Activated naive CD4-positive, alpha-beta T cell treated with anti-CD3 and anti-CD28 coated beads, Interleukin-2, amount 10 ng/mL, durations not matched to agents 7 days and 5 days (primary cell): ENCODE data around the gene ERCC3.

Experiments
- CTCF ChIA-PET: fragments of 350-600 bp; sonication (Branson Sonifier 250); formaldehyde crosslinking; loops from one replicate; lab custom pipeline; 2021; ENCODE audit warnings: antibody characterized with exemption; lab: Charles Lee
- DNase-seq: peaks from one replicate; pipeline ENCODE4 v3.0.0-alpha.2; 2020
- H3K27ac Mint-ChIP-seq: one replicate; pipeline ENCODE4 v1.8.0; 2021; ENCODE audit warnings: mild to moderate bottlenecking, moderate library complexity, mixed read lengths
- H3K27me3 Mint-ChIP-seq: one replicate; pipeline ENCODE4 v1.8.0; 2021; ENCODE audit warnings: mild to moderate bottlenecking, mixed read lengths
- H3K36me3 Mint-ChIP-seq: one replicate; pipeline ENCODE4 v1.8.0; 2021; ENCODE audit warnings: mixed read lengths
- H3K4me1 Mint-ChIP-seq: one replicate; pipeline ENCODE4 v1.8.0; 2021; ENCODE audit warnings: mixed read lengths
- H3K4me3 Mint-ChIP-seq: one replicate; pipeline ENCODE4 v1.8.0; 2021; ENCODE audit warnings: mild to moderate bottlenecking, moderate library complexity, mixed read lengths
- H3K9me3 Mint-ChIP-seq: one replicate; pipeline ENCODE4 v1.8.0; 2021; ENCODE audit warnings: mixed read lengths

Gene ERCC3

DNA sequence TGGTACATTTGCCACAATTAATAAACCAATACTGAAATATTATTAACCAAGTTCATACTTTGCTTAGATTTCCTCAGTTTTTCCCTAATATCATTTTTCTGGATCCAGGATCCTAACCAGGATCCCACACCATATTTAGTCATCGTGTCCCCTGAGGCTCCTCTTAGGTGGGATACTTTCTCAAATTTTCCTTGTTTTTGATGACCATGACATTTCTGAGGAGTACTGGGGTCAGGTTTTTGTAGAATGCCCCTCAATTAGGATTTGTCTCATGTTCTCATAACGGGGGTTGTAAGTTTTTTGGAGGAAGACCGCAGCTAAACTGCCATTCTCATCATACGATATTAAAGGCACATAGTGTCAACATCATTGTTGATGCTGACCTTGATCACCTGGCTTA, 15.5 kb upstream of the ERCC3 start:
- Mint-ChIP-seq H3K9me3 (no peaks in the 10 kb centered on the region), H3K27me3 (no peaks in the 10 kb centered on the region), H3K4me1 (no peaks in the 10 kb centered on the region), H3K36me3 (peaks cover 46% of the 10 kb centered on the region), H3K27ac (no peak overlapping the region), H3K4me3 (no peak overlapping the region)
- DNase-seq = no peak
- CTCF ChIA-PET = no interaction called here

DNA sequence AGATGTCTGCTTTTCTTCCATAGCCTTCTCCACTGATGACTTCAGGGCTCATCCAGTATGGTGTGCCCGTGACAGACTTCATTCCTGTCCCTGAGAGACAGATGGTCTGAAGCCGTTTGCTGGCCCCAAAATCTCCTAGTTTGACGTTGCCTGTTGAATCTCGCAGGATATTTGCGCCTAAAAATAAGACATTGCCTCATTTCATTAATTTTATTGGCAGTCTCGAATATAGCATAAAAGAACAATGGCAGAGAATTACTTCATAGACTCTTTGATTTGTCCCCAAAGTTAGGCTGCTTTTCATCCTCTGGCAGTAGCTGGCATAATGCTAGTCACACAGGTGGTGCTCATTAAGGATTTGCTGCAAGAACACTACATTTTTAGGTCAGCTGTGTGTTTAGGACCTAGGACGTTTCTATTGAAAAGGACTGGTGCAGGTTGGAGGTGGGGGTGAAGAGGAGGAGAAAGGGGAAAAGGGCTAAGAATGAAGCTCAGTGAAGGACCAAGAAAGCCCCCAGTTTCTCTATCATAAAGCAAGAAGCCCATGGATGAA, 14.7 kb upstream of the ERCC3 start:
- Mint-ChIP-seq H3K4me3 (no peak overlapping the region), H3K27me3 (no peaks in the 10 kb centered on the region), H3K27ac (no peak overlapping the region), H3K36me3 (peaks cover 41% of the 10 kb centered on the region), H3K4me1 (no peaks in the 10 kb centered on the region), H3K9me3 (no peaks in the 10 kb centered on the region)
- CTCF ChIA-PET = interaction anchor here (0.7 kb wide), 1 partner anchor 144 kb away, joined by 3 read pairs; no protein-coding TSS in a partner anchor
- no peak for DNase-seq

DNA sequence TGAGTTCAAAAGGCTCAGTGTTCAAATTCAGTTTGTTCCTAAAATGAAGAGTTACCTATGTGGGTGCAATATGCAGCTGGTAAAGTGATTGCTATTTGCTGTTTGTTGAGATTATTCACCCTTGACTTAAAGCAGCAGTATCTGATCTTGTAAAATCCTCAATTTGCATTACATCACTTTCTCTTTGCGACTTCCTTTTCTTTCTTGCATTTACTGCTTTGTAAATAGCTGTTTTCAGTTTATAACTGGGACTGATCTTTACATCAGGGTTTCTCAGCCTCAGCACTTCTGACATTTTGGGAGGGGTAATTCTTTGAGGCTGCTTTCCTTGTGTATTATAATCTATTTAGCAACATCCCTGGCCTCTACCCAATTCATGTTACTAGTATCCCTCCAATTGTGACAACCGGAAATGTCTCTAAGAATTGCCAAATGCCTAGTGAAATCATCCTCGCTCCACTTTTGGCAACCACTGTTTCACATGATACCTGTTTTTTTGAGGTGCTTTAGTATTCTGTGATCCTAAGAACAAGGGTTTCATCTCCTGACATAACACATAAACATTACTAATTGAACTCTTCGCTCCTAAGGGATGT, 12.1 kb upstream of the ERCC3 start:
- Mint-ChIP-seq H3K27me3 (no peaks in the 10 kb centered on the region), H3K36me3 (peaks cover 38% of the 10 kb centered on the region), H3K27ac (no peak overlapping the region), H3K4me1 (no peaks in the 10 kb centered on the region), H3K4me3 (no peak overlapping the region), H3K9me3 (no peaks in the 10 kb centered on the region)
- DNase-seq = no peak
- CTCF ChIA-PET = interaction anchor here (0.7 to 1.5 kb wide), 2 partner anchors 25 to 30 kb away, joined by 3 to 5 read pairs; no protein-coding TSS in a partner anchor

DNA sequence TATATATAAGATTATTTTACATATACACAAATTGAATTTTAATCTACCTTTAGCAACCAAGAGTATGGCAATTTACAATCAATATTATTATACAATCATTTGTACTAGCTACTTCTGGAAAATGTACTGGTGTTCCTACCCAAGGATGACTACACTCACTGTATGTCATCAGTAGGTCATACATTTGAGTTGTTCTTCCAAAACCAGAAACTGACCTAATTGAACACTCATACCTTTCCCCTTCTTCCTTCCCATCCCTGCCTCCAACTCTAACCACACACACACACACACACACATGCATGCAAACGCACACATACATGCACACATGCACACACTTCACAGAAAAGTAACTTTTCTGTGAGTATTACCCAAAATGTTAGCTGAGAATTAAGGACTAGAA, 8.2 kb upstream of the ERCC3 start:
- CTCF ChIA-PET = no interaction called here
- H3K4me1 Mint-ChIP-seq = no peaks in the 10 kb centered on the region

DNA sequence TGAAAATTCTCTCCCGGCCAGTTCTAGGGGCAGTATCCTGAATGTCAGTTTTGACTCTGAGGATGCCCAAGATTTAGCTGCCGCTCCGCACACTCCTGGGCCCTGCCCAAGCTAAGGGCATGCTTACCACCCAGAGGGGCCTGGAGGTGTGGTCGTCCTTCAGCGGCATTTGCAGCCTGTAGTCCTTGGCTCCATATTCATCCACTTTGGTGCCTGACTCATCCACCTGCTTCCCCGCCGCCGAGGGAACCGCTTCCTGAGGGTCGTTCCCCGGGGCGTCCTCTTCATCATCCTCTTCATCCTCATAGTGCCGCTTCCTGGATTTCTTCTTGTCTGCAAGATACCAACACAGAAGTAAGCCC, 577 bp downstream of the ERCC3 start:
- DNase-seq = no peak
- H3K27me3 Mint-ChIP-seq = no peaks in the 10 kb centered on the region
- H3K27ac Mint-ChIP-seq = peak overlapping the region; percentile 89
- peaks cover 44% of the 10 kb centered on the region for H3K36me3 Mint-ChIP-seq
- no peaks in the 10 kb centered on the region for H3K9me3 Mint-ChIP-seq
- H3K4me1 Mint-ChIP-seq = peaks cover 26% of the 10 kb centered on the region
- H3K4me3 Mint-ChIP-seq = peak overlapping the region; percentile 98
- CTCF ChIA-PET = interaction anchor here (0.8 to 2.3 kb wide), 4 partner anchors 122 to 212 kb away, joined by 3 to 10 read pairs (median 3); no protein-coding TSS in a partner anchor

More for the DNA sequence above, 8.2 kb upstream of the ERCC3 start:
- no peak for DNase-seq
- Mint-ChIP-seq H3K4me3 (no peak overlapping the region), H3K36me3 (peaks cover 21% of the 10 kb centered on the region), H3K27ac (no peak overlapping the region), H3K27me3 (no peaks in the 10 kb centered on the region), H3K9me3 (no peaks in the 10 kb centered on the region)

DNA sequence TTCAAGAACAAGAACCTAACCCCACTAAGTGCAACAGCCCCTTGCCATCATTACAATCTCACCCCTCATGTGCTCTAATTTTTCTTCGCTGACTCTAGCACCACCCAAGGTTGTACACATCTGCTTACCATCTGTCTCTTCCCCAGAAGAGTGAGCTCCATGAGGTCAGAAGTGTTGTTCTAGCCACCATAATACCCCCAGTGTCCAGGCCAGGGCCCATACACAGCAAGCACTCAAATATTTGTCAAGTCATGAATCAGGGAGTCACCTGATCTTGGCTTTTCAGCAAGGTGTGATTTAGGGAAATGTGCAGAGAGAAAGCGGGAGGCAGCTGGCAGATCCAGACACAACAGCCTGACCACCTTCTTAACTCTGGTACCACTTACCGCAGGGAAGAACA, 5.7 kb downstream of the ERCC3 start:
- H3K4me1 Mint-ChIP-seq = peaks cover 11% of the 10 kb centered on the region
- CTCF ChIA-PET = interaction anchor here (1.1 kb wide), 1 partner anchor 127 kb away, joined by 3 read pairs; no protein-coding TSS in a partner anchor
- H3K9me3 Mint-ChIP-seq = no peaks in the 10 kb centered on the region
- peaks cover 79% of the 10 kb centered on the region for H3K36me3 Mint-ChIP-seq
- H3K4me3 Mint-ChIP-seq = no peak overlapping the region
- H3K27ac Mint-ChIP-seq = no peak overlapping the region
- H3K27me3 Mint-ChIP-seq = no peaks in the 10 kb centered on the region
- DNase-seq = no peak

DNA sequence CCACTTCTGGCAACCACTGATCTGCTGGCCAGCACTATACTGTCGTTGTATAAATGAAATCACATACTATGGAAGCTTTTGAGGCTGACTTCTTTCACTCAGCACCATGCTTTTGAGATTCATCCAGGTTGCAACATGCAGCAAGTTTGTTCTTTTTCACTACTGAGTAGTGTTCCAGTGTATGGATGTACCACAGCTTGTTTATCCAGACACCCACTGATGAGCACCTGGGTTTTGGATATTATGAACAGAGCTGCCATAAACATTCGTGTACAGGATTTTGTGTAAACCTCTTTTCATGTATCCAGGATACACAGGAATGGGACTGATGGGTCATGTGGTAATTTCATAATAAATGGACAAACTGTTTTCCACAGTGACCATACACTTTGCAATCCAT, 10.7 kb downstream of the ERCC3 start:
- Mint-ChIP-seq H3K27ac (no peak overlapping the region), H3K4me1 (peaks cover 2% of the 10 kb centered on the region)

DNA sequence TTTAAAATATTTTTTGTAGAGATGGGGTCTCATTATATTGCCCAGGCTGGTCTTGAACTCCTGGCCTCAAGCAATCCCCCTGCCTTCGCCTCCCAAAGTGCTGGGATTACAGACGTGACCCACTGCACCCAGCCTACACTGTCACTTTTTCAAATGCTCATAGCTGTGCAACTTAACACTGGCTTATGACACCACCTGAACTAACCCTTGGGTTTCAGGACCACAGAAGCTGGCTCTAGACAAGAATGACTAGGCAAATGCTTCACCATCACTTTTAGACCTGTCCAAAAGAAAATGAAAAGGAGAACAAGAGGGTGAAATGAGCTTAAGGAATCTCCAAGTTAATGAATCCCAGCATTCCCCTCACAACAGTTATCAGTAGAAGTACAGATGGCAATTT, 13.3 kb downstream of the ERCC3 start:
- no peaks in the 10 kb centered on the region for H3K9me3 Mint-ChIP-seq
- peaks cover 73% of the 10 kb centered on the region for H3K36me3 Mint-ChIP-seq
- H3K4me1 Mint-ChIP-seq = peaks cover 13% of the 10 kb centered on the region
- H3K4me3 Mint-ChIP-seq = no peak overlapping the region
- no peaks in the 10 kb centered on the region for H3K27me3 Mint-ChIP-seq
- no peak for DNase-seq
- CTCF ChIA-PET = no interaction called here
- no peak overlapping the region for H3K27ac Mint-ChIP-seq

More for the DNA sequence above, 10.7 kb downstream of the ERCC3 start:
- no peak for DNase-seq
- Mint-ChIP-seq H3K27me3 (no peaks in the 10 kb centered on the region), H3K36me3 (peaks cover 70% of the 10 kb centered on the region), H3K9me3 (no peaks in the 10 kb centered on the region), H3K4me3 (no peak overlapping the region)
- CTCF ChIA-PET = no interaction called here

DNA sequence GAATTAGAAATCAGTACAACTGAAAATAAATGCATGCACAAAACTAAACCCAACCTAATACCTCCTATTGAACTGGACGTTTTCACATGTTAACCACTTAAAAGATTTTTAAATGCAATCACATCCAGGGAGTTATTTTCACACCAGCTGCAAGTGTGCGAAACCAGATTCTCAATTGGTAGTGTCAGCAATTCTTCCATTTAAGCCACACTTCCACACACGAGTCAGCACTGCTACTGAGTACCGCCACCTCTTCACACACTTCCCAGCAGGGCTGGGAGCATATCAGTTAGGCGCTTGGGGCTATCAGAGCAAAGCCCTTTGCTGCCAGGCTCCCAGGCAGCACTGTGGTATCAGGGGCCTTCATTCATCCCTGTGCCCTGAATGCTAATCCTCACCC, 14.2 kb downstream of the ERCC3 start:
- Mint-ChIP-seq H3K27me3 (no peaks in the 10 kb centered on the region), H3K36me3 (peaks cover 74% of the 10 kb centered on the region), H3K4me3 (no peak overlapping the region), H3K27ac (no peak overlapping the region), H3K4me1 (peaks cover 15% of the 10 kb centered on the region), H3K9me3 (no peaks in the 10 kb centered on the region)
- DNase-seq = no peak
- CTCF ChIA-PET = interaction anchor here (1.2 kb wide), 1 partner anchor 83 kb away, joined by 6 read pairs; no protein-coding TSS in a partner anchor

DNA sequence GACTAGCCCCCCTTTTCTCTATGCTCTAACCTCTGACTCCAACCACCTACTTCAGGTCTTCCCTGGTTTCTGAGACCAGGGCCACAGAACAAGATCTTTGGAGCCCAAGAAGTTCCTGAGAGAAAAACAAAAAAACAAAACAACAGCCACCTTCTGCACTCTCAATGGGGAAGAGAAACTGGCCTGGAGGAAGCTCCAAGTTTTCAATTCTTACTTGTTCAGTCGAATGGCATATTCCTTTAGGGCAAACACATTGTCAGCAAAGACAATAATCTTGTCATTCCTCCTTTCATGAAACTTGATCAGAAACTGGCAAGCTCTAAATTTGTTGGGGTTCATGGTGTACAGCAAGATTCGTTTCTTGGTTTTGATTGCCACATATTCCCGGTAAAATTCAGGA, 15.0 kb downstream of the ERCC3 start:
- peaks cover 70% of the 10 kb centered on the region for H3K36me3 Mint-ChIP-seq
- no peak overlapping the region for H3K4me3 Mint-ChIP-seq
- H3K27ac Mint-ChIP-seq = peak overlapping the region; percentile 4
- no peaks in the 10 kb centered on the region for H3K27me3 Mint-ChIP-seq
- no peaks in the 10 kb centered on the region for H3K9me3 Mint-ChIP-seq
- no peak for DNase-seq
- CTCF ChIA-PET = interaction anchor here (1.2 kb wide), 1 partner anchor 82 kb away, joined by 6 read pairs; no protein-coding TSS in a partner anchor
- peaks cover 14% of the 10 kb centered on the region for H3K4me1 Mint-ChIP-seq

DNA sequence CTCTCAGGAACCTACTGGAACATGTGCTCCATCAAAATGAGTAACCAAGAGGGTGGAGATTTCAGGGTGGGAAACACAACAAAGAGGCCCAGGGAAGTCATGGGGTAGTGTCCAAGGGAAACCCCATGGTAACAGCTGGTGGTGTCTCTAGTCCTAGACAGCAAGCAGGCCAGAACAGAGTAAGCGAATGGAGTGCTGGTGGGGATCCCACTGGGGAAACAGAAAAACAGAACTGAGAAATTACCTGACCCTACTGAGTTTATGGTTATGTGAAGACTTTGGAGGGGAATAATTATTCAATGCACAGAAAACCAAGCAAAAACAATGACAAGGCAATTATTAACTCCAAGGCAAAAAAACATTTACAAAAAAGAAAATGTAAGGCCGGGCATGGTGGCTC, 16.9 kb downstream of the ERCC3 start:
- no peak for DNase-seq
- H3K4me3 Mint-ChIP-seq = no peak overlapping the region
- peaks cover 64% of the 10 kb centered on the region for H3K36me3 Mint-ChIP-seq
- H3K9me3 Mint-ChIP-seq = no peaks in the 10 kb centered on the region
- no peak overlapping the region for H3K27ac Mint-ChIP-seq
- CTCF ChIA-PET = interaction anchor here (1.0 kb wide), 1 partner anchor 80 kb away, joined by 3 read pairs; no protein-coding TSS in a partner anchor
- no peaks in the 10 kb centered on the region for H3K27me3 Mint-ChIP-seq
- peaks cover 14% of the 10 kb centered on the region for H3K4me1 Mint-ChIP-seq

DNA sequence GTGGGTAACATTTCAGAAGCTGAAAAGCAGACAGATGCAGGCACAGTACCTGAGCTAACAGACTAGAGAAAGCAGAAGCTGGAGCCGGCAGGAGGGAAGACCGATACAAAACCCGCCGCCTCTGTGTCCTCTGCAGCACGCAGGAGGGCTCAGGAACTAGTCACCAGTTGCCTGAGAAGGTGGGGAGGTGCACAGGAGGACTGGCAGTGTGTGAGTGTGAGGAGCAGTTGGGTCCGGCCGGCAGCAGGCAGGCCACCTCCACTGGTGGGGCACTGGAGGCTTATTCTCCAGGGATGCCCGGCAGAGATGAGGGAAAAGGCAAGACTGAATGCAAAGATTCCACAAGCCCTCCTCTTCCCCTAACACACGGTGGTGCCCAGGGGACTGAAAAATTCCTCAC, 18.2 kb downstream of the ERCC3 start:
- Mint-ChIP-seq H3K4me3 (no peak overlapping the region), H3K27ac (peak overlapping the region; percentile 81), H3K9me3 (no peaks in the 10 kb centered on the region), H3K27me3 (no peaks in the 10 kb centered on the region), H3K36me3 (peaks cover 67% of the 10 kb centered on the region), H3K4me1 (peaks cover 14% of the 10 kb centered on the region)
- no peak for DNase-seq
- CTCF ChIA-PET = interaction anchor here (0.6 kb wide), 1 partner anchor 30 kb away, joined by 3 read pairs; no protein-coding TSS in a partner anchor

DNA sequence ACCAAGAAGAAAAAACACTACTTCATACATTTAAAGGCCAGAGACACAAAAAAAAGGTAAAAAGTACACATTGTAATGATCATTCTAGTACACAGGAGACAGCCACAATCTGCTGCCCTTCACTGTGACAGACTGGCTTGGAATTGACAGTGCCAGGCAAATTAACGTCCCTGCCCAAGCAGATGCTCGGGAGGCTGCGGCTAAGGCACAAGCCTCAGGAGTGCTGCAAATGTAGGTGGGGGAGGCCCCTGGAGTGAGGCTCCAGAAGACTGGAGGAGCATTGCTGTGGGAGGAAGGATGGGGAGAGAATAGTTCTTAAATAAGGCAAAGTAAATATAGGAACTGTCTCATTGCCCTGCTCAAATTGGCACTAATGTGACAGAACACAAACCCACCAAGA, 18.6 kb downstream of the ERCC3 start:
- Mint-ChIP-seq H3K4me3 (no peak overlapping the region), H3K9me3 (no peaks in the 10 kb centered on the region), H3K27me3 (no peaks in the 10 kb centered on the region), H3K4me1 (peaks cover 14% of the 10 kb centered on the region), H3K27ac (peak overlapping the region; percentile 19), H3K36me3 (peaks cover 70% of the 10 kb centered on the region)
- CTCF ChIA-PET = no interaction called here
- DNase-seq = no peak

DNA sequence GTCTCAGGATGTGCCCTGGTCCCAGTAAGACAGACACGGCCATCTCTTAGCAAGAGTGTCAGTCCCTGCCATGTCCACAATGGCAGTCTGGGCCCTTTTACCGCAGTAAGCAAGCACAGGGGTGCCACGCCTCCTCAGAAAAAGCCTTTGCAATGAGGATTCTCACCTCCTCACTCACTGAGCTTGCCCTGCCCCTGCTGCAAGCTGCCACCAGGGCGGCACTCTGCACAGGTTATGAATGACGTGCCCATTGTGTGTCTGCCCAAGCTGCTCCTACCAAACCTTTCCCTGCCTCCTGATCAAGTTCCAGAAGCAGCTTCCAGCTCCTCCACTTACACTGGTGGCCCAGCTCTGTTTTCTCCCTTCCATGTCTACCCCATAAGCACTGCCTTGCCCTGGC, 23.3 kb downstream of the ERCC3 start:
- CTCF ChIA-PET = no interaction called here
- Mint-ChIP-seq H3K27me3 (no peaks in the 10 kb centered on the region), H3K36me3 (peaks cover 65% of the 10 kb centered on the region), H3K4me3 (no peak overlapping the region), H3K27ac (no peak overlapping the region), H3K9me3 (no peaks in the 10 kb centered on the region), H3K4me1 (peaks cover 2% of the 10 kb centered on the region)
- no peak for DNase-seq

DNA sequence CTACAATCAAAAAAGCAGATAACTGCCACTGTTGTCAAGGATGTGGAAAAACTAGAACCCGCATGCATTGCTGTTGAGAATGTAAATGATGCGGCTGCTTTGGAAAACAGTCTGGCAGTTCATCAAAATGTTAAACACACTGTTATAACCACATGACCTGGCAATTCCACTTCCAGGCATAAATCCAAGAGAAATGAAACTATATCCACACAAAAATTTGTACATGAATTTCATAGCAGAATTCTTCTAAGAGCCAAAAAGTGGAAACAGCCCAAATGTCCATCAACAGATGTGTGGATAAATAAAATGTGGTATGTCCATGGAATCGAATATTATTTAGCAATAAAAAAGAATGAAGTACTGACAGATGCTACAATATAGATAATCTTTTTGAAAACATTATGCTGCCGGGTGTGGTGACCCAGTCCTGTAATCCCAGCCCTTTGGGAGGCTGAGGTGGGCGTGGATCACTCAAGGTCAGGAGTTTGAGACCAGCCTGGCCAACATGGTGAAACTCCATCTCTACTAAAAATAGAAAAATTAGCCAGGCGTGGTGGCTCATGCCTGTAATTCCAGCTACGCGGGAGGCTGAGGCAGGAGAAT, 32.0 kb downstream of the ERCC3 start:
- H3K27me3 Mint-ChIP-seq = no peaks in the 10 kb centered on the region
- peaks cover 42% of the 10 kb centered on the region for H3K36me3 Mint-ChIP-seq
- no peaks in the 10 kb centered on the region for H3K4me1 Mint-ChIP-seq
- no peak for DNase-seq
- H3K4me3 Mint-ChIP-seq = no peak overlapping the region
- no peaks in the 10 kb centered on the region for H3K9me3 Mint-ChIP-seq
- no peak overlapping the region for H3K27ac Mint-ChIP-seq
- CTCF ChIA-PET = no interaction called here
